ENCODE measurements around the gene FGF14. TPM values are rescaled to one million over a fixed set of nuclear protein-coding genes. Genes with fewer than 3 reads are reported as not detected.
"Not testable (repeated sequence)": the region's sequence is repeated elsewhere in the genome, so short reads cannot be mapped to it uniquely, and the experiment has no call there.

FGF14 gene
- polyA plus RNA-seq, 1 donor: 0.23 TPM

- DNase-seq (ENCODE audit: low read depth): no peak
Observed at GRCh38 chr13:101868585-101869469, 533.0 kb downstream of the FGF14 start.

- DNase-seq (ENCODE audit: low read depth): no peak
Observed at GRCh38 chr13:101866889-101867581, 534.8 kb downstream of the FGF14 start.

- no peak for DNase-seq (ENCODE audit: low read depth)
Observed at GRCh38 chr13:101858860-101859259, 543.0 kb downstream of the FGF14 start.

- no peak for DNase-seq (ENCODE audit: low read depth)
Observed at GRCh38 chr13:101846701-101847100, 555.1 kb downstream of the FGF14 start.

GRCh38 chr13:101846249-101846648 lies 555.6 kb downstream of the FGF14 start:
- no peak for DNase-seq (ENCODE audit: low read depth)

GRCh38 chr13:101845245-101846020 lies 556.4 kb downstream of the FGF14 start:
- DNase-seq (ENCODE audit: low read depth): no peak

- no peak for DNase-seq (ENCODE audit: low read depth)
Observed at GRCh38 chr13:101841698-101842097, 560.1 kb downstream of the FGF14 start.

- no peak for DNase-seq (ENCODE audit: low read depth)
Observed at GRCh38 chr13:101838323-101838722, 563.5 kb downstream of the FGF14 start.

- DNase-seq (ENCODE audit: low read depth): not testable (repeated sequence)
Observed at GRCh38 chr13:101837778-101838177, 564.1 kb downstream of the FGF14 start.

GRCh38 chr13:101837288-101837687 lies 564.6 kb downstream of the FGF14 start:
- DNase-seq (ENCODE audit: low read depth): no peak

- no peak for DNase-seq (ENCODE audit: low read depth)
Observed at GRCh38 chr13:101835920-101836319, 565.9 kb downstream of the FGF14 start.

- no peak for DNase-seq (ENCODE audit: low read depth)
Observed at GRCh38 chr13:101833671-101834070, 568.2 kb downstream of the FGF14 start.

- no peak for DNase-seq (ENCODE audit: low read depth)
Observed at GRCh38 chr13:101830035-101830434, 571.8 kb downstream of the FGF14 start.

- no peak for DNase-seq (ENCODE audit: low read depth)
Observed at GRCh38 chr13:101829484-101829883, 572.4 kb downstream of the FGF14 start.

GRCh38 chr13:101828119-101828518 lies 573.7 kb downstream of the FGF14 start:
- DNase-seq (ENCODE audit: low read depth): no peak

- DNase-seq (ENCODE audit: low read depth): no peak
Observed at GRCh38 chr13:101817898-101818297, 584.0 kb downstream of the FGF14 start.

GRCh38 chr13:101811881-101812280 lies 590.0 kb downstream of the FGF14 start:
- no peak for DNase-seq (ENCODE audit: low read depth)

GRCh38 chr13:101811284-101811839 lies 590.5 kb downstream of the FGF14 start:
- DNase-seq (ENCODE audit: low read depth): no peak

GRCh38 chr13:101799196-101799595 lies 602.7 kb downstream of the FGF14 start:
- DNase-seq (ENCODE audit: low read depth): no peak

GRCh38 chr13:101798437-101798836 lies 603.4 kb downstream of the FGF14 start:
- DNase-seq (ENCODE audit: low read depth): no peak

- DNase-seq (ENCODE audit: low read depth): no peak
Observed at GRCh38 chr13:101795460-101795859, 606.4 kb downstream of the FGF14 start.

- DNase-seq (ENCODE audit: low read depth): no peak
Observed at GRCh38 chr13:101795025-101795424, 606.8 kb downstream of the FGF14 start.
